ENCODE measurements around the gene GNRHR.
"Not testable (repeated sequence)": the region's sequence is repeated elsewhere in the genome, so short reads cannot be mapped to it uniquely, and the experiment has no call there.

Gene GNRHR

DNA sequence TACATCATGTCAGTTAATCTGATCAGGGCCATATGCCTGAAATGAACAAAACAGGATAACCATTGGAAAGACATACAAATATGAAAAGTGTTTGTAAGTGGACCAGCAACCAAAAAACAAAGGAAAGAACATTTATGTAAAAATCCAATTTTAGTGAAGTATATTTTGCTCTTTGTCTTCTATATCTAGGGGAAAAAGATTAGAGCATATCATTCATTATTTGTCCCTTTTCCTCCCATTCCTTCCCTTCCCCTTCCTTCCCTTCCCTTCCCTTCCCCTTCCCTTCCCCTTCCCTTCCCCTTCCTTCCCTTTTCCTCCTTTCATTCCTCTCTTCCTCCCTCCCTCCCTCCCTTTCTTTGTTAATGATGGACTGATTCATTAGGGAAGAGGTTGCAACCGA, 1.8 kb upstream of the GNRHR start:
- Histone ChIP-seq H3K36me3 (ENCODE audit: control insufficient read depth, insufficient read depth, low read length) (peaks cover 2% of the 10 kb centered on the region), H3K4me1 (ENCODE audit: control insufficient read depth, insufficient read depth, low read length) (no peaks in the 10 kb centered on the region), H3K4me3 (ENCODE audit: low read length) (no peak overlapping the region), H3K9ac (ENCODE audit: low read length) (no peak overlapping the region), H3K27ac (ENCODE audit: low read depth, low read length) (no peak overlapping the region), H3K27me3 (ENCODE audit: control insufficient read depth, insufficient read depth, low read length) (no peaks in the 10 kb centered on the region)

DNA sequence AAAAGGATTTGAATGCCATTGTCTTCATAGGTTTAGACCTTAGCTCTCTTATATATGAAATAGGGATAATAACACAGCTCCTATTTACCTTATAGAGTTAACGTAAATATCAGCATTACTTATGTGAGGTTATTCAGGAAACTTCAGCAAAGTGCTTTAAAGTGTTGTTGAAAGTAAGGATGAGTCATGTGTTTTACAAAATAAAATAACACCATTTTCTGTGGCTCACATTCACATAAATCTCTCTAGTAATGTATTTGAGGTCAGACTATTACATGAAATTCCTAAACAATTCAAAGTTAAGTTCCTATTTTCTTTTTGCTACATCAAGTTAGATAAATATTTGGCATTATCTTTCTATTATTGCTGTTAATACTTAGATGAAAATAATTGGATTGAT, 2.9 kb downstream of the GNRHR start:
- Histone ChIP-seq H3K4me3 (ENCODE audit: low read length) (no peak overlapping the region), H3K27ac (ENCODE audit: low read depth, low read length) (no peak overlapping the region), H3K4me1 (ENCODE audit: control insufficient read depth, insufficient read depth, low read length) (no peaks in the 10 kb centered on the region), H3K27me3 (ENCODE audit: control insufficient read depth, insufficient read depth, low read length) (no peaks in the 10 kb centered on the region), H3K9ac (ENCODE audit: low read length) (no peak overlapping the region), H3K36me3 (ENCODE audit: control insufficient read depth, insufficient read depth, low read length) (no peaks in the 10 kb centered on the region)

DNA sequence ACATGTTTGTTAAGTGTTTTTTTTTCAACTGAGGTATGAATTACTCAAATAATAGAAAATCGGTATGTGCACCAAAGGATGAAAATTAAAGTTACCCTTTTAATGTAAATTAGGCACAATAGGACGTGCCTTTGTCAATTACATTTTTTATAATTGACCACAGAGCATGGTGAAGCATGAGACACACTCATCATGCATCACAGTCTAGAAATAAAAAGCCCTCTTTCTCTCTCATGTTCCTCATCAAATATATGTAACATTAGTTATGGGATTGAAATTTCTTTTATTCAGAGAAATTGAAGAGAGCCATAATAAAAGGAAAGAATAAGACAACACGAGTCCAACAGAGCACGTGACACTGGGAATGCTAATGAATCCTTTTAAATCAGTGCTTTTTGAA, 3.5 kb downstream of the GNRHR start:
- Histone ChIP-seq H3K36me3 (ENCODE audit: control insufficient read depth, insufficient read depth, low read length) (no peaks in the 10 kb centered on the region), H3K4me3 (ENCODE audit: low read length) (no peak overlapping the region), H3K27me3 (ENCODE audit: control insufficient read depth, insufficient read depth, low read length) (no peaks in the 10 kb centered on the region), H3K9ac (ENCODE audit: low read length) (no peak overlapping the region), H3K27ac (ENCODE audit: low read depth, low read length) (no peak overlapping the region), H3K4me1 (ENCODE audit: control insufficient read depth, insufficient read depth, low read length) (no peaks in the 10 kb centered on the region)

DNA sequence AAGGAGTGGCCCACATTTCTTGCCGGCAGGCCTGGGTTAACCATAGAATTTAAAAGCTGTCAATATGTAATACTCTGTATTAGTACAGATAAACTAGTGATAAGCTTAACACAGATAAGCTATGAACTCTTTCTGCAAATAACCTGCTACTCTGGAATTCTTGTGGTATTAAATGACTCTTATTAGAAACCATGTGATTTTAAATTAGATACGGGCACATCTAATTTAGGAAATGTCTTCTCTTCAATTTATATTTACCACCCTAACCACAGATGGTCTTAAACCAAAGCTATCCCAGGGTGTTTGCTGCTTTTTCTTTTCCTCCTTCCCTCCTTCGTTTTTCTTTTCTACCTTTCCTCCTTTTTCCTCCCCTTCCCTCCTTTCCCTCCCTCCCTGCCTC, 4.9 kb downstream of the GNRHR start:
- Histone ChIP-seq H3K27me3 (ENCODE audit: control insufficient read depth, insufficient read depth, low read length) (no peaks in the 10 kb centered on the region), H3K27ac (ENCODE audit: low read depth, low read length) (no peak overlapping the region), H3K4me3 (ENCODE audit: low read length) (no peak overlapping the region), H3K4me1 (ENCODE audit: control insufficient read depth, insufficient read depth, low read length) (no peaks in the 10 kb centered on the region), H3K9ac (ENCODE audit: low read length) (no peak overlapping the region), H3K36me3 (ENCODE audit: control insufficient read depth, insufficient read depth, low read length) (no peaks in the 10 kb centered on the region)

DNA sequence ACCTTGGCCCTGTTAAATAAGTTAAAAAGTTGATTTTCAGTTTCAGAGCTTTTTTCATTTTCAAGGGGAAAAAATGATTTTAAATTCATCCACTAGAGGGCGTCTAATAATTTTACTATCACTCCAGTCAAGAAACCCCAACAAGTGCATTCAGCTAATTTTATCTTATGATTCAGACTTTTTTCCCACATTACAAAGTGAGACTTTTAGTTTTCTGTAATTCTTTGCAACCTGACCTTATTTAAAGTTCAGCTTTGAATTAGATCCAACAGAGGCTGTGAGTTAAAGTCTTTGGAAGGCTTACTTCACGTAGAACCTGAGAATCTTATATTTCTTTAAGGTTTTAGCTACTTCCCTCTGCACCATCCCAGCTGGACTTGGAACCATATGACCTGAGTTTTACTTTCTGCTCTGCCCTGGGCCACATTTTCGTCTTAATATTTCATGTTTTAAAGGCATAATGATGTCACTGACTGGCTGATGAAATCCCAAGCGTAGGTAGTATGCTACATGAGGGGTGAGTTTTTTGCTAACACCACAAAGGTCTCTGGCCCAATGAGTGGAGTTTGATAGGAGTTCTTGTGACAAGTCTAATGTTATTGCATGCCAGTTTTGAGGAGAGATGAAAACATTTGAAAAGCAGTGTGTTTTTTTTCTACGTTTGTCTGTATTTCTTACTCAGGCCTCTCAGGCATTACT, 7.2 kb downstream of the GNRHR start:
- H3K4me3 ChIP-seq (ENCODE audit: low read length) = no peak overlapping the region
- no peaks in the 10 kb centered on the region for H3K36me3 ChIP-seq (ENCODE audit: control insufficient read depth, insufficient read depth, low read length)
- no peaks in the 10 kb centered on the region for H3K27me3 ChIP-seq (ENCODE audit: control insufficient read depth, insufficient read depth, low read length)
- no peak overlapping the region for H3K27ac ChIP-seq (ENCODE audit: low read depth, low read length)
- H3K9ac ChIP-seq (ENCODE audit: low read length) = no peak overlapping the region
- H3K4me1 ChIP-seq (ENCODE audit: control insufficient read depth, insufficient read depth, low read length) = no peaks in the 10 kb centered on the region

DNA sequence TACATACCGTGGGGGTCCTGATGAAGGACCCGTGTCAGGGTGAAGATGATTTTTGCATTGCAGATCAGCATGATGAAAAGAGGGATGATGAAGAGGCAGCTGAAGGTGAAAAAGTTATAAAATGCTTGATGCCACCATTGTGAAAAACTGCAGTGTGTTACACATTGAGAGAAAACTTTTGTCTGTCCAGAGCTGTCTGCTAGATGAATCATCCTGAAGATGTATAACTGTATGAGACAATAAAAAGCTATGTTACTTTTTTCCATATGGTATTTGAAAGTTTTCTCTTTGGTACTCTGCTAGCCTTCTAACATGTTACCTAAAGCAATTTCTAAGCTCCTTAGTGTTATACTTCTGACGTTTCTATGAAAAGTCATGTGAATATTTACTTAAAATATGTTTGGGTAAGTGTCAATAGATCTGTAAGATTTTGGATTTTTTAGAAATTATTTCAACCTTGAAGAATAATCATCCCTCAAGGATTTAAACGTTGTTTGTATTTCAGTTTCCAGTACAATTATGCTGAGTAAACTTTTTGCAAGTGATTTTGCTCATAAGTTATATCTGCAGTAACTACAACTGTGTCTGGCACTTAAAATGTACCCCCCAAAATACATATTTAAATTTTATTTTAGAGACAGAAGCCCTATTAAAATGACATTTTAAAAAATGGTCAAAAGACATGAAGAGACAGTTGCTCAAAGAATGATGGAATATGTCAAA, 9.5 kb downstream of the GNRHR start:
- no peak overlapping the region for H3K4me3 ChIP-seq (ENCODE audit: low read length)
- no peaks in the 10 kb centered on the region for H3K4me1 ChIP-seq (ENCODE audit: control insufficient read depth, insufficient read depth, low read length)
- H3K36me3 ChIP-seq (ENCODE audit: control insufficient read depth, insufficient read depth, low read length) = no peaks in the 10 kb centered on the region
- H3K27ac ChIP-seq (ENCODE audit: low read depth, low read length) = no peak overlapping the region
- H3K9ac ChIP-seq (ENCODE audit: low read length) = no peak overlapping the region
- no peaks in the 10 kb centered on the region for H3K27me3 ChIP-seq (ENCODE audit: control insufficient read depth, insufficient read depth, low read length)

DNA sequence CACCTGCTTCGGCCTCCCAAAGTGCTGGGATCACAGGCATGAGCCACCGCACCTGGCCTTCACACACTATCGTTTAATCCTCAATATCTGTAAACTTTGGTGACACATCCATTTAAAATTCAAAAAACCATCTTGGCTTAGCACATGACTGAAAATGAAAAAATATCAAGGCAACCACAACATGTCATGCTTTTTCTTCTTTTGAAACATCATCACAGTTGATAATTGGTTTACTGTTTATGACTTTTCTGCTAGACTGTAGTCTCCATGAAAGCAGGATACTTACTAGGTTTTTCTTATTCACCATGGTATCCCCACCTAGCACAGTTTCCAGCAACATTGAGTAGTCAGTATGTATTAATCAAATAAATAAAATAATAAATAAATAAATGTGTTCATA, 11.0 kb downstream of the GNRHR start:
- Histone ChIP-seq H3K4me1 (ENCODE audit: control insufficient read depth, insufficient read depth, low read length) (no peaks in the 10 kb centered on the region), H3K27me3 (ENCODE audit: control insufficient read depth, insufficient read depth, low read length) (no peaks in the 10 kb centered on the region), H3K9ac (ENCODE audit: low read length) (no peak overlapping the region), H3K27ac (ENCODE audit: low read depth, low read length) (no peak overlapping the region), H3K4me3 (ENCODE audit: low read length) (no peak overlapping the region), H3K36me3 (ENCODE audit: control insufficient read depth, insufficient read depth, low read length) (no peaks in the 10 kb centered on the region)

DNA sequence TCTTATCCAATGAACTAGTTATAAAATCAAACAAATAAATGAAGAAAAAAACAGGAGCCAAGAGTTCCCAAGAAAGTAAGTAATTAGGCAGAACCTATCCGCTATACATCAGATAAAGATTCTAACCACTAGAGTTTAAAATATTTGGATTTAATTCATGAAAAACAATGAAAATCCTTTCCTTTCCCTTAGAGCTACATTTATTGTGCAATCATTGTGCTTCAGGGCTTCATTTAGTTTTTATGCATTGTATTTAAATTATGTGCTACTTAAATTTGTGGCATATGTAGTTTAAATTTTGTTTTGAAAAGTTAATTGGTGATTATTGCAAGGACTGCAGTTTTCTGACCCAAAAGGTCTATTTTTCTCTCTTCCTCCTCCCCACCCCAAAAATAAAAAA, 17.9 kb downstream of the GNRHR start:
- Histone ChIP-seq H3K36me3 (ENCODE audit: control insufficient read depth, insufficient read depth, low read length) (no peaks in the 10 kb centered on the region), H3K9ac (ENCODE audit: low read length) (no peak overlapping the region), H3K27ac (ENCODE audit: low read depth, low read length) (no peak overlapping the region), H3K4me1 (ENCODE audit: control insufficient read depth, insufficient read depth, low read length) (no peaks in the 10 kb centered on the region), H3K4me3 (ENCODE audit: low read length) (no peak overlapping the region), H3K27me3 (ENCODE audit: control insufficient read depth, insufficient read depth, low read length) (no peaks in the 10 kb centered on the region)

DNA sequence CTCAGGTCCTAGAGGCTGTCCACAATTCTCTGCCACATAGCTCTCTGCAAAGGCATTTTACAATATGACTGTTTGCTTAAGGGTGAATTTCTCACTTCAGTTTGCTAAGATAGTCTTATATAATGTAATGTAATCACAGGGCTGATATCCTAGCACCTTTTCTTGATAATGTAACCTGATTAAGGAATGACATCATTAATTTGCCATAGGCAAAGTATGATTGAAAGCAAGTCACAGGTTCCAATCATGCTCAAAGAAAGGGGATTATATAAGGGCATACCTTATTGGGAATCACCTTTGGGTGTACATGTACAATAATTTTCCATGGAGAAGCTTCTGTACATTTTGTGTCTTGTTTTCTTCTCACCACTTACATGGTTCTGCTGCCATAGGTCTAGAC, 18.9 kb downstream of the GNRHR start:
- Histone ChIP-seq H3K4me3 (ENCODE audit: low read length) (no peak overlapping the region), H3K4me1 (ENCODE audit: control insufficient read depth, insufficient read depth, low read length) (no peaks in the 10 kb centered on the region), H3K27ac (ENCODE audit: low read depth, low read length) (no peak overlapping the region), H3K36me3 (ENCODE audit: control insufficient read depth, insufficient read depth, low read length) (no peaks in the 10 kb centered on the region), H3K9ac (ENCODE audit: low read length) (no peak overlapping the region), H3K27me3 (ENCODE audit: control insufficient read depth, insufficient read depth, low read length) (no peaks in the 10 kb centered on the region)

DNA sequence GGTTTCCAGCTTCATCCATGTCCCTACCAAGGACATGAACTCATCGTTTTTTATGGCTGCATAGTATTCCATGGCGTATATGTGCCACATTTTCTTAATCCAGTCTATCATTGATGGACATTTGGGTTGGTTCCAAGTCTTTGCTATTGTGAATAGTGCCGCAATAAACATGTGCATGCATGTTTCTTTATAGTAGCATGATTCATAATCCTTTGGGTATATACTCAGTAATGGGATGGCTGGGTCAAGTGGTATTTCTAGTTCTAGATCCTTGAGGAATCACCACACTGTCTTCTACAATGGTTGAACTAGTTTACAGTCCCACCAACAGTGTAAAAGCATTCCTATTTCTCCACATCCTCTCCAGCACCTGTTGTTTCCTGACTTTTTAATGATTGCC, 23.7 kb downstream of the GNRHR start:
- H3K36me3 ChIP-seq (ENCODE audit: control insufficient read depth, insufficient read depth, low read length); H3K9ac ChIP-seq (ENCODE audit: low read length); H3K27ac ChIP-seq (ENCODE audit: low read depth, low read length); H3K4me3 ChIP-seq (ENCODE audit: low read length); H3K4me1 ChIP-seq (ENCODE audit: control insufficient read depth, insufficient read depth, low read length); H3K27me3 ChIP-seq (ENCODE audit: control insufficient read depth, insufficient read depth, low read length): not testable (repeated sequence)

DNA sequence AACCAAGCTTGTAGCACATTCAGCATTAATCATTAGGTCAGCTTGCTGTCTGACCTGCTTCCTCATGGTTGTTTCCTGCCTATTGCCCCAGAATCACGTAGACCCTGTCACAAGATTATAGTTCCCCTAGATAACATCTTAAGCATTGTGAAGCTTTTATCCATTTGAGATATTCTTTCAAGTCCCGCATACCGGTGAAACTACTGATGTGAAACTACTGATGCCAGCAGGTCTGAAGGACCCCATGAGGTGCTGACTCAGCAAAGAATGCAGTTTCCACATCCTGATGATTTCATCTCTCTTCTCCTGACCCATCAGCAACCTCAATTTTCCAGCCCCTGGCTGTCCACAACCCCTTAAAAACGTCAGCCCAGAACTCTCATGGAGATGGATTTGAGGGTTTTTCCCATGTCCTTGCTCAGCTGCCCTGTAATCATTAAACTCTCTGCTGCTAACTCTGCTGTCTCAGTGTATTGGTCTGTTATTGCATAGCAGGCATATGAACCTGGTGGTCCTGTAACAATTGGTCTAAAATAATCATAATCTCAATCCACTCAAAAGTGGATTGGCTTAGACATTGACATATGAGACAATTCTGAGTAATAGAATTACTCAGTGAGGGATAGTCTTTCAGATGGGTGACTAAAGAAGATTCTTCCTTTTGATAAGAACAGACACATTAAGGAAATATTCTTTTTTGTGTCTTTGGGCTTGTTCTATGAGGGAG, 26.9 kb downstream of the GNRHR start:
- H3K4me1 ChIP-seq (ENCODE audit: control insufficient read depth, insufficient read depth, low read length) = no peaks in the 10 kb centered on the region

DNA sequence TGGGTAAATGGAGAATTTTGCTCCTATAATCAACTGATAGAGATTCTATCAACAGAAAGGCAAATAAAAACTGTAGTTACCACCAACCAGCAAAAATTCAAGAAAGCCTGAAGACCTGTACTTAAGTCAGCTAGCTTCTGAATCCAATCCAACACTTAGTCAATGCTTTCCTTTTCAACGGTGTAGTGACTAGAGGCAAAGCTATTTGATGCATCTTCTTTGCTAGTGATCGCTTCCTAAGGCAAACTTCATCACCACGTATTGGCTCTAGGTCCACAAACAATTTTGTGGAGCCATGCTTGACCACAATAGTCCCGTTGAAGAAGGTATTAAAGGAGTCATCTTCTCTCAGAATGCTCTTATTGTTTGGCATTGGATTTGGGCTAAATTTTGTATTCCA, 28.2 kb downstream of the GNRHR start:
- H3K9ac ChIP-seq (ENCODE audit: low read length) = no peak overlapping the region

More for the DNA sequence above, 26.9 kb downstream of the GNRHR start:
- Histone ChIP-seq H3K9ac (ENCODE audit: low read length) (no peak overlapping the region), H3K36me3 (ENCODE audit: control insufficient read depth, insufficient read depth, low read length) (no peaks in the 10 kb centered on the region), H3K27me3 (ENCODE audit: control insufficient read depth, insufficient read depth, low read length) (no peaks in the 10 kb centered on the region), H3K27ac (ENCODE audit: low read depth, low read length) (no peak overlapping the region), H3K4me3 (ENCODE audit: low read length) (no peak overlapping the region)

More for the DNA sequence above, 28.2 kb downstream of the GNRHR start:
- Histone ChIP-seq H3K27me3 (ENCODE audit: control insufficient read depth, insufficient read depth, low read length) (no peaks in the 10 kb centered on the region), H3K36me3 (ENCODE audit: control insufficient read depth, insufficient read depth, low read length) (no peaks in the 10 kb centered on the region), H3K4me3 (ENCODE audit: low read length) (no peak overlapping the region), H3K27ac (ENCODE audit: low read depth, low read length) (no peak overlapping the region), H3K4me1 (ENCODE audit: control insufficient read depth, insufficient read depth, low read length) (no peaks in the 10 kb centered on the region)
